Measurements from ENCODE around the gene ARL15.

ARL15 gene

DNA sequence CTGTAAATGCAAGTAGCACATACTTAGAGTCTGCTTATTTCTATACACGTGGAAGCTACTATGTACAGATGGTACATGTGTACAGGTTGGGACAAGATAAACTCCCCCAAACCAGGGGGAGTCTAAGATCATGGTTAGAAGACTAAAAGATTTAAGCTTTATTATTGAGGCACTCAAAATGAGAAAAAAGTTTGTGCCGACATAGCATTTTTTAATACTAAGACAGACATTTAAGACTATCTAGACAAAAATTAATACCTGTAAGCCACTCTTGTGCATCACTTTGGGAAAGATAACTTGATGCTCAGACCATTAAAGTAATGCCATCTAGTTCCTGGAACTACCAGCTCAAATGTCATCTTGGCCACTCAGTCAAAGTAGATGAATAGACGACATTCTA is 279.4 kb downstream of the ARL15 start:
- no peak for DNase-seq (ENCODE audit: low spot score)

DNA sequence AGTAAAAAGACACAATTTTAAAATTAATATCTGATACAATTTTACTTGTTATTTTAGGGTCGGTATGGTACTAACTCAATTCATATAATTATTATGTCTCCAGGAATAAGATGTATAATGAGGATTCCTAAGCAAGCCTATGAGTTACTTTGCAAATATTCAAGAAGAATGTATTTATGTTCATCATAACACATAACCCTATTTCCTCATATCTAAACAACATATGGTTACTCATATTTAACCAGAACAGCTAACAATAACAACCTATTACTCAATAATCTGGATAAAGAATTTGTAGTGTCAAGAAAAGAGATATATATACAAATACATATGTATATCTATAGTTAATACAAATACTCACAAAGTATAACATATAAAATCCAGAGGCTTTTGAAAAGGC is 285.9 kb downstream of the ARL15 start:
- DNase-seq (ENCODE audit: low spot score): peak; percentile 13

DNA sequence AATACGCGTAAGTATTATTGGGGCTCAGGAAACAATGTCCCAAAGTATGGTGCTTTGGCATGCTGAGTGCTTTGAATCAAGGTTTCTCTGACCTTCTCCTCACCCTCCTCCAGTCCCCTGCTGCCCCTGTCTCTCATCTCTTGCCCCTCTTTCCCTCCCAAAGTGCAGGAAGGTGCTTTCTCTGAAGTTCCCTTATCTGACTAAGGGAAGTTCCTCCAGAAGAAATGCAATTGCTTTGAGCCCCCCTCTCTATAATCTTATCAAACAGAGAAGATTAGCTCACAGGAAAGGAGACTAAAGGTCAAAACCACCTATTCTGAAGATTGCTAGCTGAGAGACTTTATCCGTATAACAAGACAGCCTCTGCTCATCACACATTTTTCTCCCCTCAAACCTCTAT is 288.1 kb downstream of the ARL15 start:
- no peak for DNase-seq (ENCODE audit: low spot score)

DNA sequence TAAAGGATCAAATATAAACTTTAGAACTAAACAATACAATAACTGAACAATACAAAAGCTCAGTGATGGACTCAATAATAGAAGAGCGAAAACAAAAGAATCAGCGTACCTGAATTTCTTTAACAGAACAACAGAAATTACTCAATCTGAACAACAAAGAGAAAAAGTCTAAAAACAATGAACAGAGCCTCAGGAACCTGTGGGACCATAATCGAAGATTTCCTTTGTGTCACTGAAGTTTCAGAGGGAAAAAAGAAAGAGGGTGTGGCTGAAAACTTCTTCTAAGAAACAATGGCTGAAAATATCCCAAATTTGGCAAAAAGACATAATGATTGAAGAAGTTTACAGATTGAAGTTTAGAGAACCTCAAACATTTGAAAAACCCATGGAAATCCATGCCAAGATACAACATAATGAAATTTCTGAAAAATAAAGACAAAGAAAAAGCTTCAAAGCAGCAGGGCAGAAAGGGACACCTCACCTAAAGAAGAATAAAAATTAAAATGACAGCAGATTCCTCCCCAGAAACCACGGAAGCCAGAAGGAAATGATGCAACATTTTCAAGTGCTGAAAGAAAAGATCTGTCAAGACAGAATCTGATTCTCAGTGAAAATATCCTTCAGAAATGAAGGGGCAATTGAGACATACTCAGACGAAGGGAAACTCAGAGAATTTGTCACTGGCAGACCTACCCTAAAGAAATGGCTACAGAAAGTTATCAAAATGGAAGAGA is 288.8 kb downstream of the ARL15 start:
- no peak for DNase-seq (ENCODE audit: low spot score)

DNA sequence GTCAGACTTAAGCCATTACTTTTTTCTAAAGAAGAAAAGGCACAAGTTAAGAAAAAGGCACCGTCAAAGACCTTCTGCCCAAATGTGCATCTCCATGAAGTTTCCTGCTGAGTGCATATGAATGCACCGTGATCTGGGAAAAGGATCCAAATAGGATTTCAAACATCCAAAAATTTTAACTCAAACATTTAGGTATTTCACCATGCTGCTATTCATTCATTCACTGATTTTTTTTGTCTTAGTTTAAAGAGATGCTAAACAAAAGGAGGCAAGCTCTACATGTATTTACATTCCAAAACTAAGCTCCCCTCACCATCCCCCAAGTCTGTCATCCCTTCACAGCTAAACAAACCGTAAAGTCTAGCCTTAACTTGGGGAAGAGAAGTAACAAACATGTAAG is 291.9 kb downstream of the ARL15 start:
- DNase-seq (ENCODE audit: low spot score): no peak

DNA sequence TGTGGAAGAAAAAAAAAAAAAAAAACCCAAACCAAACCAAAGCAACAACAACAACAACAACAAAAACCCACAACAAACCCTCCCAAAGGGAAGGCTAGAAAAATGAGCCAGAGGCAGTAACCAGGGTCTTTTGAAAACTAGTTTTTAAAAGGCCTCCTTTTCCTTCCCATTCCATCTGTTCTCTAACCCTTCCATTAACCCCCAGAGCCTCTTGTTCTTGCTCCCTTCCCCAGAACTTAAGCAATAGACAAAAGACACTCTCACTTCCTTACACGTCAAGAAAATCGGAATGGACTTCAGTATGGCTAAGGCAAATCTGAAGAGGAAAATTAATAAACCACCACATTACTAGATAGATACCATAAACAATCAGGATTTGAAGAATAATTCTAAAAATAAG is 292.8 kb downstream of the ARL15 start:
- DNase-seq (ENCODE audit: low spot score): no peak

DNA sequence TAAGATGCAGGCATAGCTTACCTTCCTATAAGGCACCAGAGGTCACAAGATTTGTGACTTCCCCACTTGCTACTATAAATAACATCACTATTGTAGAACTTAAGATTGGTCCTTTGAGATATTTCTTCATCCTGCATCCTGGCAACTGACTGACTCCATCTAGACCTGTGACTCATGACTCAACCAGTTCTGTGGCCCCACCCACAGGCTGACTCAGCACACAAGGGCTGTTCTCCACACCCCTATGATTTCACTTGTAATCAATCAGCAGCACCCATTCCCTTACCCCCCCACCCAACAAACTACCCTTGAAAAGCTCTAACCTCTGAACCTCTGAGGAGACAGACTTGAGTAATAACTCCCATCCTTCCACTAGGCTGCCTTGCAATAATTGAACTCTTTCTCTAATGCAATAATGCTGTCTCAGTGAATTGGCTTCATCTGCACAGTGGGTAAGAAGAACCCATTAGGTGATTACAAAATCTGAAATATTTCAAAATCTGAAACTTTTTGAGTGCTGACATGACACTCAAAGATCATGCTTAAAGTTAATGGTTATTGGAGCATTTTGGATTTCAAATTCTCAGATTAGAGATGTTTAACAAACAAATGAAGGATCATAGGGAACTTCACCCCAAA is 296.7 kb downstream of the ARL15 start:
- DNase-seq (ENCODE audit: low spot score): peak; percentile 66

DNA sequence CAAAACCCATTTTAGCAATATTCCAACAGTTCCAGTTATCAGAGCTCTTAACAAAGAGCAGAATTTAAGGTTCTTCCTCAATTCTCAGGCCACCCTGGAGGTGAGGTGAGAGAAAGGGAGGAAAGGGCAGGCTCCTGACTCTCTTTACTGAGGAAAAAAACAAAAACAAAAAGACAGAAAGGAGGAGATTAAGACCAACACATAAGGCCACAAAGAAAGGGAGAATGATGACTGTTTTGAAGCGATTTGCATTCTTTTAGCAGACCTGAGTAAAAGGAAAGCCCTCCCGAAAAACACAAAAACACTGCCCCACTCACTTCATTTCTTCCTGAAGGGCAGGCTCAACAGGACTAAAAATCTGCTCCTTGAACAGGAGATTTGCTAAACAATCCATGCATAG is 300.5 kb downstream of the ARL15 start:
- no peak for DNase-seq (ENCODE audit: low spot score)

DNA sequence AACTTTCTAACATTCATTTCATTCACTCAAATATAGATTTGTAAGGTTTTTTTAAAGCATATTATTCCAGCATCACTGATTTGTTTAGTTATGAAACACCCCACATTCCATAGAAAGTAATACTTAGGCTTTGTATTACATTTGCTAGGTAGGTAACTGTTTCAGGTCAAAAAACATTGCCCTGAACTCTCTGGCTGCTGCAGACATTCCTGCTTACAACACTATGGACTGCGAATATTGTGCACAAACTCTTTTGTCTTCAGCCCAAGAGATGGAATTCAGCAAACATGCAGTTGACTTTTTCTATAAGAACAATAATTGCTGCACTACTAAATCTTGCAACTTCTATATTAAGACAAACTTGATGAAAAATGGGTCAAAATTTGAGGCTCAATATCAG is 301.0 kb downstream of the ARL15 start:
- no peak for DNase-seq (ENCODE audit: low spot score)

DNA sequence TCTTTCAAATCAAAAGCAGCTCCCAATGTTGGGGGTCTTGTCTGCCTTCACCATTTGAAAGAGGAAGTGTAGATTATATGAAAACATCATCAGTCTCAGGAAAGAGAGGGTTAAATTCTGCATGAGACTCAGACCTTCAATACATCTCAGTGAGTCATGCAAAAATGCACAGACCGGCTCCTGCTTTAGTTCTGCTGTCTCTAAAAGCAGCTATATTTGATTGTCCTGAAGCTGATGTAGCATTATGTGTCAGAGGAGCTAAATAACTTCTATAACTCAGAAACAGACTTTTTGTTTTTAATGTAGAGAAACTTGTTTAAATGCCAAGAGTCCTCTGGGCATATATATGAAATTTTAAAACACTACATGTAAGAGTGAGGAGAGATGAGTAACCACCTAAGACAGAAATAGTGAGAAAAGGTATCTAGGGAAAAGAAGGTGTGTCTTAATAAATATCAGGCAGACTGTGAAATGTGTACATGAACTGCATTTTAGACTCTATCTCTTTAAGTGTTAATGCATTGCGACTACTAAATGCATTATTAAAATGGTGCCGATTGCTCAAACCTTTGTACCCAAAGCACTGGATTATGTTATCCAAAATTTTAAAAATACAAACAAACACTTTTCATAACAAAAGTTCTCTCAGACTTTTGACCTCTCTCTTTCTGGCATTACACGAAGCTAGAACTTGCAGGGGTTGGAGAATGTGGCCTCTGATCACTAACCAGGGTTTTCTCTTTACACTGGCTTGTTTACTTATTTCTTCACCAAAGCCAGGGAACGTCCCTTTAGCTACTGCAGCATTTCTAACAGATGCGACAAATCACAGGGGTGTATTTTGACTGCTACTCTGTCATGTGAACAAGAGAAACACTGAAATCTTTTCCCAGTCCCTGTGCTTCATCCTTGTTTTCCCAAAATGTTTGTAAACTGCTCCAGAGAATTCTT is 302.3 kb downstream of the ARL15 start:
- peak; percentile 9 for DNase-seq (ENCODE audit: low spot score)

DNA sequence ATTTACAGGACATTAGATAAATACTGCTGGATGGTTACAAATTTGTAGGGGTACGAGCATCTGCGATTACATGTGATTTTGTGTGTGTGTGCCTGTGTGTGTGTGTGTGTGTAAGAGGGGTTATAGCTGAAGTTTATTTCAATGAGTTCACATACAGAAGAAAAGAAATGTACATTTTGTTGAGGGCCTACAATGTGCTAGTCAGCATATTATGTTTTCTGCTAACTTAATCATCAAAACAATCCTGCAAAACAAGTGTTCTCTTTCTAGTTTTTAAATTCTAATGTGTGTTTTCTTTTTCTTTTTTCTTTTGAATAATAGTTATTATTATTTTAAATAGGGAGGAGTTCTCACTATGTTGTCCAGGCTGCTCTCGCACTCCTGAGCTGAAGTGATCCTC is 305.7 kb downstream of the ARL15 start:
- no peak for DNase-seq (ENCODE audit: low spot score)

DNA sequence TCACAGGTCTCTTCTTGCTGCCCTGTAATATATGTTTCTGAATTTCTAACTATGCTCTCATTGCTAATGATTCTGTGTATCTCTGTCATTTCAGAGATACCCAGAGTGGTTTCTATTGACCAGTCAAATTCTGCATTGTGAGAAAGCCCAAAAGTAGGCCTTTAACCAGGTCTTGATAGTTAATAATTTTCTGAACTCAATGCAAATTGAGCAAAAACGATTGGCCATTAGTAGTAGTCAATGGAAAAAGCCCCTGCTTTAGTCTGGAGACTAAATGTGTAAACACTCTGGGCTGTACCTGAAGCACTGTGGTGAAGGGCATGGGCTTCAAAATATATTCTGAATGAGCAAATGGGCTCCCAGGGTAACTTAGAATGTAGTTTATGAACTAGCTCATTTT is 307.6 kb downstream of the ARL15 start:
- DNase-seq (ENCODE audit: low spot score): no peak

DNA sequence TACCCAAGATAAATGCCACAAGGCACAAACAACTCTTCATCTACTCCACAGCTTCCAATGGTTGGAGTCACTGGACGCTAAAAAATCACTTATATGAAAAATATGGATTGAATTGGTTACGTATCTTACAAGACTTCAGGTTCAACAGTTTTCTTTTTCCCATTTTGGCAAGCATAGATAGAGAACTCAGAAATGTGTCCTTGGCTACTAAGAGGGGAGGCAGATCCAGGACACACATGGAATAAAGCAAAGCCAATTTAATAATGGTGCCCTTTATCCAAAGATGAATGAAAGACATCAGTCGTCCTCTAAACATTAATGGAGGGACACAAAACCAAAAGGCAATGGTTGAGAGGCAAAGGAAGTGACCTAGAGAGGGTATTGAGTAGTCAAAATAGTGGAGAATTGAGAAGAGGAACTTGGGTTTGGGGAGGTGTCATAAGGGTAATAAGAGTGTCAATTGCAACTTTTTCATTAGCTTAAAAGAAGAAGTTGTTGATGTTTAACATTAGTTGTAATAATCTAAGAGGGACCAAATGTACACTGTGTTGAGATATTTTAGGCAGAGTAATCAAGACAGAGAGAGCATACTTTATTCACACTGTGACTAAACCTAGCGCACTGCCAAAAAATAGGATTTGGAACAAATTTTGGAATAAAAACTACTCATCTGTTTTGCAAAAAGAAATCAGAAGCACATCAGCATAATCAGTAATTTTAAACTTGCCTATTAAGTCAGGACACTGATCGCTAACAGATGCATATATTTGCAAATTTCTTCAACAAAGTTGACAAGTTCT is 308.2 kb downstream of the ARL15 start:
- no peak for DNase-seq (ENCODE audit: low spot score)

DNA sequence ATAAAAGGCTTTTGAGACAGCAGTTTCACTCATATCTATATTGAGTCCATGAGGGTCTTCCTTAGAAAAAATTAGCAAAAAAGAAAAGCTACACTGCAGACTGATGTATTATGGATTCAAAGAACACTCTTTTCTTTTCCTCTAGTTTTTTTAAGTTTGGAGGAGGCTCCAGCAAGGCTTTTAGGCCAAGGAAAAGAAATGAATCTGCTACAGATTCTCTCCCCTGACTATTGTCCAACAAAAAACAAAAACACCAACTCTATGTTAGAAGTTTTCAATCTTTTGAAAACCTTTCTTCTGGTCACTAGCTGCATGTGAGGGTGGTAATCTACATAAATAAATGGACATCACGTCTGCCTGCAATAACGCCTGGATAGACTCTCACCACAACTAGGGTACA is 310.4 kb downstream of the ARL15 start:
- DNase-seq (ENCODE audit: low spot score): no peak

DNA sequence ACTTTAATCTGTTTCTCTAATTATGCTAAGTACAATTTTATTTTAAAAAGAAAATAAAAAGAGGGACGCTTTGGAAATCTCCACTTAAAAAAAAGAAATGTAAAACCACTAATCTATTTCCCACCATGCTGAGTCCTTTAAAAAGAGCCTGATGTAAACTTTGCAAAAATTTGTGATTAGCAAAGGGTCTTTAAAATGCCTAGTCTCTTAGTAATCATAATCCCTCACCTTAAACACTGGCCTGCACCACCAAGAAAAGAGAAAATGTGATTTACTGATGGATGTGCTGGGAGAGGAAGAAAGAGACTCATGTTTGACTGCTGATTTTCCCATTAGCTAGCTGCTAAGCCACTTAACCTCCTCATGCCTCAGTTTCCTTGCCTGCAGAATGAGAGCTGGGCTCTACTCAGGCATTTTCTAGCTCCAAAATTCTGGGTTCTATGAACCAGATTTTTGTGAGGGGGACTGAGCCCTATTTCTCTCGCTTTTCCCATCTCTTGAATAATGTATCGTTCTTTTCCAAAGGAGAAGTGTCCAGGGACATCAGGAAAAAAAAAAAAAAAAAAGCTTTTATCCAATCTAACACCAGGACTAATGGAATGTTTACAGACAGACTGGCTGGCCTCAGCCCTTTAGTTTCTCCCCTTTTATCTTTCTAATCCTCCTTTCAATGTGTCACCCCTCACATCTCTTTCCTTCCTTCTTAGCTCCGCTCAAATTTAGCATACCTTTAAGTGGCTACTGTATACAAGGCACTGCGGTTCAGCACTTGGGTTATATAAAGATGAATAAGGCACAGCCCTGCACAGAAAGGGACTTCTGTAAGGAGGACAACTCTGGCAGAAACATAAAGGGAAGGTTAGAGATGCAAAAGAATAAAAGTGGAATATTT is 312.4 kb downstream of the ARL15 start:
- DNase-seq (ENCODE audit: low spot score): no peak

DNA sequence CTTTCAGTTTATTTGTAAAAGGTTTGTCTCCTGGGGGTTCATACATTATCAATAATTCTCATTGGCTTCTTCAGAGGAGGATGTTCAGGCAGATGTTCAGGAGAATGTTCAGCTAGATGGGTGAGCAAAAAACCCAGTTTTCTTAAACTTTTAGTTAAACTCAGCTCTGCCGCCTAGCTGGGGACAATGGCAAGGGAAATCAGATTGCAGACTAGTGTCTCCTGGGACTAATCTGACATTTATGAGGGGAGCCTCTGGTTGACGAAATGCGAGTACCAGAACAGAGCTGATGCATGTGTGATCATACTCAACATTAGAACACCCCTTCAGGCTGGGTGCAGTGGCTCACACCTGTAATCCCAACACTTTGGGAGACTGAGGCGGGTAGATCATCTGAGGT is 314.4 kb downstream of the ARL15 start:
- no peak for DNase-seq (ENCODE audit: low spot score)

DNA sequence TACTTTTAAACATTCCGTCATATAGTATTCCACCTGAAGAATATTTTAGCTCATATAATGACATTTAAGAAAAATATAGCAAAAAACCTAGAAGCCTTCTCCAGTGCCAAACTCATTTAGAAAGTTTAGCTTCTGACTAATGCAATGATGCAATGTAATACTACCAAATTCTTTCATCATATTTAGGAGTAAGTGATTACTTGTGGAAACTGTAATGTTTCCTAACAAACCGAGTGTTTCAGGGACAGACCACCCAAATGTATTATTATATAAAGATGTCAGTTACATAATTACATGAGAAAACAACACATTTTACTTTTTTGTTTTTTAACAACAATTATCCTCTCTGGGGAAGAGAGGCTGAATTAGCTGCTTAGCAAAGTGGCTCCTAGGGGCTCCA is 316.2 kb downstream of the ARL15 start:
- peak; percentile 55 for DNase-seq (ENCODE audit: low spot score)

DNA sequence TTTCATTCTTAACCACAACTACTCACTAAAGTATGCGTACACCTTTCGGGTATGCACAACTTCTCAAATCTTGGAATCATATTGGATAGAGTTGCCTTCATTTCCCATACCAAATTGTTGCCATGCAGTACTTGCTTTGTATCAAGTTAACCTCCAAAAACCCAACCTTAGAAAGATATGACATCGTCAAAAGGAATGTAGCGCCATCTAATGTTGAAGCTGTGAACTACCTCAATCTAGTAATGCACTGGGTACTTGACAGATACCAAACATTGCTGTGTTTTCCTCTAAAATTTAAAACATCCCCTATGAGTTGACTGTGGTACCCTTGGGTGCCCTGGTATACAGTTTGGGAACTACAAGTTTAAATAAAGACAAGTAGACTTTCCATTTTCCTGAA is 318.4 kb downstream of the ARL15 start:
- DNase-seq (ENCODE audit: low spot score): no peak

DNA sequence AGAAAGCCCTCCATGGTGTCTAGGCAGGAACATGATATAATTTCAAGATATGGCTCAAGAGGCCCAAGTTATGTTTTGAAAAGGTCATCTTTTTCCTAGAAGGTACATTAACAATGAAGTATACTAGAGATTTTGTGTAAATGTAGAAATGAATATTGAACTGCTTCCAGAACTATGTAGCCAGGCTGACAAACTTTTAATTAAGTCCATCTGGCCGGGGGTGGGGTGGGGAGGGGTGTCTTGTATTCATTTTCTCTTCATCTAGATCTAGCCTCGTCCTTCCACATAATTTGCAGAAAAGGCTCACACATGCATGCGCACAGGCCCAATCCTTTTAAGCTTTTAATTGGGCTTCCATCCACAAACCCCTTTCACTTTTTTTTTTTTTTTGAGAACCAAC is 323.3 kb downstream of the ARL15 start:
- DNase-seq (ENCODE audit: low spot score): no peak

DNA sequence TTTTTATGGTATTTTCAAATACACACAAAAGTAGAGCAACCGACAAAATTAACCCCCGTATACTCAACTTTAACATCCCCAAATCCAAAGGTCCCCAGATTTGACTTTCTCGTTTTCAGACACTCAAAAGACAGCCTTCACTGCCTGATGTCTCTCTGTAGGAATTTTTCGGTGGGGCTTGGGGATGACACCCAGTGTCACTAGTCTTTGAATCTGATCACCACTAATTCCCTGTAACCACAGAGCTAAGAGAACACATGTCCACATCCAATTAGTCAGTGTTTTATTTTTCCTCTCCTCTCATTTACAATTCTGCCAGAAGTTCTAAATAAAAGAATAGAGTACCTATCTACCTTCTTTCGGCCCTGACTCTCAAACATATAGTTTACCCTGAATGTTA is 324.6 kb downstream of the ARL15 start:
- no peak for DNase-seq (ENCODE audit: low spot score)

DNA sequence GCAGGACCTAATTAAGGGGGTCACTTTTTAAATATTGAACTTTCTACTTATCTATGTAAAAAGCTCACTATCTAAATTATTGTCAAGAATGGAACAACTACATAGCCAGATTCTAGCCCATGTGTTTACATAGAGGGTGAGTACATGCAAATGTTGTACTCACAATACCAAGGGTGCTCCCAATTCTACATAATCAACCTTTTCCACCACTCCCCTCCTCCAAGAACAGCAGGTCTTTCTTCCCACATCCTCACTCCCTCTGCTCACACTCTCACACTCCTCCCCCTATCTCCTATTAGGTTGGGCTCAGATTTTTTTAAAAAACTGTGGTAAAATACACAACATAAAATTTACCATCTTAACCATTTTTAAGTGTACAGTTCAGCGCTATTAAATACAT is 325.4 kb downstream of the ARL15 start:
- no peak for DNase-seq (ENCODE audit: low spot score)

Data from AG08395 (cell line).